OCI-LY3 (cell line): ENCODE results near the gene DNAAF2.

Experiments used
- H2AFZ ChIP-seq: fragments of 200-600, 300-600 bp; shearing (Covaris generic); 2 replicates; pipeline ENCODE4 v1.6.0; 2014; ENCODE audit warnings: antibody characterized with exemption, low read depth, low read length
- H3K27ac ChIP-seq: fragments of 200-600, 300-600 bp; sonication (generic); 2 replicates; pipeline ENCODE4 v1.5.1; 2014; ENCODE audit warnings: mild to moderate bottlenecking, low read length, moderate library complexity, mixed read lengths
- H3K27me3 ChIP-seq: fragments of 200-600, 300-600 bp; sonication (generic); 2 replicates; pipeline ENCODE4 v1.6.1; 2014; ENCODE audit warnings: low read depth, low read length, mixed read lengths
- H3K36me3 ChIP-seq: fragments of 200-600, 300-600 bp; sonication (generic); replicated peaks from 2 replicates; pipeline ENCODE3; 2014; ENCODE audit warnings: low read depth, low read length, mixed read lengths
- H3K4me1 ChIP-seq: fragments of 300-600, 200-600 bp; sonication (generic); 2 replicates; pipeline ENCODE4 v1.6.1; 2014; ENCODE audit warnings: low read length, mixed read lengths
- H3K4me2 ChIP-seq: fragments of 200-600, 300-600 bp; sonication (generic); 2 replicates; pipeline ENCODE4 v1.6.1; 2014; ENCODE audit warnings: low read length, mixed read lengths
- H3K4me3 ChIP-seq: fragments of 300-600, 200-600 bp; sonication (generic); 2 replicates; pipeline ENCODE4 v1.5.1; 2014; ENCODE audit warnings: antibody characterized with exemption, mild to moderate bottlenecking, low read length, moderate library complexity
- H3K79me2 ChIP-seq: fragments of 300-600, 200-600 bp; shearing (Covaris generic); 2 replicates; pipeline ENCODE4 v1.6.1; 2014; ENCODE audit warnings: mild to moderate bottlenecking, low read length, mixed read lengths
- H3K9ac ChIP-seq: fragments of 300-600, 200-600 bp; shearing (Covaris generic); 2 replicates; pipeline ENCODE4 v1.6.0; 2014; ENCODE audit warnings: mild to moderate bottlenecking, low read length, moderate library complexity
- H3K9me3 ChIP-seq: fragments of 200-600, 300-600 bp; shearing (Covaris generic); 2 replicates; pipeline ENCODE4 v1.6.1; 2014; ENCODE audit warnings: low read length, mixed read lengths; ENCODE audit not compliant: insufficient read depth
- H4K20me1 ChIP-seq: fragments of 200-600, 300-600 bp; sonication (generic); 2 replicates; pipeline ENCODE4 v1.6.1; 2016; ENCODE audit warnings: low read length, mixed read lengths; ENCODE audit not compliant: insufficient read depth
- EZH2phosphoT487 ChIP-seq: fragments of 200-600 bp; shearing (Covaris generic); IDR thresholded peaks from 2 replicates; pipeline ENCODE4 v1.6.1; 2018; ENCODE audit warnings: antibody characterized with exemption, mixed run types, low read depth
- TF ChIP-seq, protein P1 (sequence below): fragments of 200-600, 300-600 bp; sonication (generic); IDR thresholded peaks from 2 replicates; pipeline ENCODE4 v1.5.1; 2014; ENCODE audit warnings: antibody characterized with exemption, low read length, low read depth

Gene DNAAF2

DNA sequence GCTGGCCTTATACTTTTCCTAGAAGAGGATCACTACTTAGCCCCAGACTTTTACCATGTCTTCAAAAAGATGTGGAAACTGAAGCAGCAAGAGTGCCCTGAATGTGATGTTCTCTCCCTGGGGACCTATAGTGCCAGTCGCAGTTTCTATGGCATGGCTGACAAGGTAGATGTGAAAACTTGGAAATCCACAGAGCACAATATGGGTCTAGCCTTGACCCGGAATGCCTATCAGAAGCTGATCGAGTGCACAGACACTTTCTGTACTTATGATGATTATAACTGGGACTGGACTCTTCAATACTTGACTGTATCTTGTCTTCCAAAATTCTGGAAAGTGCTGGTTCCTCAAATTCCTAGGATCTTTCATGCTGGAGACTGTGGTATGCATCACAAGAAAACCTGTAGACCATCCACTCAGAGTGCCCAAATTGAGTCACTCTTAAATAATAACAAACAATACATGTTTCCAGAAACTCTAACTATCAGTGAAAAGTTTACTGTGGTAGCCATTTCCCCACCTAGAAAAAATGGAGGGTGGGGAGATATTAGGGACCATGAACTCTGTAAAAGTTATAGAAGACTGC, 12.9 kb downstream of the DNAAF2 start:
- TF ChIP-seq EZH2phosphoT487 = no peak
- TF ChIP-seq, protein P1, sequence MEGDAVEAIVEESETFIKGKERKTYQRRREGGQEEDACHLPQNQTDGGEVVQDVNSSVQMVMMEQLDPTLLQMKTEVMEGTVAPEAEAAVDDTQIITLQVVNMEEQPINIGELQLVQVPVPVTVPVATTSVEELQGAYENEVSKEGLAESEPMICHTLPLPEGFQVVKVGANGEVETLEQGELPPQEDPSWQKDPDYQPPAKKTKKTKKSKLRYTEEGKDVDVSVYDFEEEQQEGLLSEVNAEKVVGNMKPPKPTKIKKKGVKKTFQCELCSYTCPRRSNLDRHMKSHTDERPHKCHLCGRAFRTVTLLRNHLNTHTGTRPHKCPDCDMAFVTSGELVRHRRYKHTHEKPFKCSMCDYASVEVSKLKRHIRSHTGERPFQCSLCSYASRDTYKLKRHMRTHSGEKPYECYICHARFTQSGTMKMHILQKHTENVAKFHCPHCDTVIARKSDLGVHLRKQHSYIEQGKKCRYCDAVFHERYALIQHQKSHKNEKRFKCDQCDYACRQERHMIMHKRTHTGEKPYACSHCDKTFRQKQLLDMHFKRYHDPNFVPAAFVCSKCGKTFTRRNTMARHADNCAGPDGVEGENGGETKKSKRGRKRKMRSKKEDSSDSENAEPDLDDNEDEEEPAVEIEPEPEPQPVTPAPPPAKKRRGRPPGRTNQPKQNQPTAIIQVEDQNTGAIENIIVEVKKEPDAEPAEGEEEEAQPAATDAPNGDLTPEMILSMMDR = no peak
- peak overlapping the region; percentile 88 for H3K4me3 ChIP-seq
- H3K4me1 ChIP-seq = peaks cover 33% of the 10 kb centered on the region
- H3K9me3 ChIP-seq = no peaks in the 10 kb centered on the region
- H3K9ac ChIP-seq = peak overlapping the region; percentile 94
- peak overlapping the region; percentile 96 for H3K4me2 ChIP-seq
- H3K27me3 ChIP-seq = no peaks in the 10 kb centered on the region
- H4K20me1 ChIP-seq = peaks cover 44% of the 10 kb centered on the region
- H2AFZ ChIP-seq = no peak overlapping the region
- H3K27ac ChIP-seq = 0 out of 2 replicates have a peak overlapping the region, but pooled peaks have one; percentile 0
- peaks cover 58% of the 10 kb centered on the region for H3K36me3 ChIP-seq
- peaks cover 99% of the 10 kb centered on the region for H3K79me2 ChIP-seq

DNA sequence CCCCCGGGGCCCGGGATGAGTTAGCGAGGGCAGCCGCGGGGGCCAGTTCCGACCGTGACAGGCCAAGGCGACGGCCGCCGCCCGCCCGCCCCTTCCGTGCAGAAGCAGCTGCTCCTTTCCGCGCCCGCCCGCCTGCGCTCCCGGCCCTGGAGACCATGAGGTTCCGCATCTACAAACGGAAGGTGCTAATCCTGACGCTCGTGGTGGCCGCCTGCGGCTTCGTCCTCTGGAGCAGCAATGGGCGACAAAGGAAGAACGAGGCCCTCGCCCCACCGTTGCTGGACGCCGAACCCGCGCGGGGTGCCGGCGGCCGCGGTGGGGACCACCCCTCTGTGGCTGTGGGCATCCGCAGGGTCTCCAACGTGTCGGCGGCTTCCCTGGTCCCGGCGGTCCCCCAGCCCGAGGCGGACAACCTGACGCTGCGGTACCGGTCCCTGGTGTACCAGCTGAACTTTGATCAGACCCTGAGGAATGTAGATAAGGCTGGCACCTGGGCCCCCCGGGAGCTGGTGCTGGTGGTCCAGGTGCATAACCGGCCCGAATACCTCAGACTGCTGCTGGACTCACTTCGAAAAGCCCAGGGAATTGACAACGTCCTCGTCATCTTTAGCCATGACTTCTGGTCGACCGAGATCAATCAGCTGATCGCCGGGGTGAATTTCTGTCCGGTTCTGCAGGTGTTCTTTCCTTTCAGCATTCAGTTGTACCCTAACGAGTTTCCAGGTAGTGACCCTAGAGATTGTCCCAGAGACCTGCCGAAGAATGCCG, 13.7 kb downstream of the DNAAF2 start:
- Histone ChIP-seq H3K36me3 (peaks cover 57% of the 10 kb centered on the region), H3K79me2 (peaks cover 98% of the 10 kb centered on the region)

DNA sequence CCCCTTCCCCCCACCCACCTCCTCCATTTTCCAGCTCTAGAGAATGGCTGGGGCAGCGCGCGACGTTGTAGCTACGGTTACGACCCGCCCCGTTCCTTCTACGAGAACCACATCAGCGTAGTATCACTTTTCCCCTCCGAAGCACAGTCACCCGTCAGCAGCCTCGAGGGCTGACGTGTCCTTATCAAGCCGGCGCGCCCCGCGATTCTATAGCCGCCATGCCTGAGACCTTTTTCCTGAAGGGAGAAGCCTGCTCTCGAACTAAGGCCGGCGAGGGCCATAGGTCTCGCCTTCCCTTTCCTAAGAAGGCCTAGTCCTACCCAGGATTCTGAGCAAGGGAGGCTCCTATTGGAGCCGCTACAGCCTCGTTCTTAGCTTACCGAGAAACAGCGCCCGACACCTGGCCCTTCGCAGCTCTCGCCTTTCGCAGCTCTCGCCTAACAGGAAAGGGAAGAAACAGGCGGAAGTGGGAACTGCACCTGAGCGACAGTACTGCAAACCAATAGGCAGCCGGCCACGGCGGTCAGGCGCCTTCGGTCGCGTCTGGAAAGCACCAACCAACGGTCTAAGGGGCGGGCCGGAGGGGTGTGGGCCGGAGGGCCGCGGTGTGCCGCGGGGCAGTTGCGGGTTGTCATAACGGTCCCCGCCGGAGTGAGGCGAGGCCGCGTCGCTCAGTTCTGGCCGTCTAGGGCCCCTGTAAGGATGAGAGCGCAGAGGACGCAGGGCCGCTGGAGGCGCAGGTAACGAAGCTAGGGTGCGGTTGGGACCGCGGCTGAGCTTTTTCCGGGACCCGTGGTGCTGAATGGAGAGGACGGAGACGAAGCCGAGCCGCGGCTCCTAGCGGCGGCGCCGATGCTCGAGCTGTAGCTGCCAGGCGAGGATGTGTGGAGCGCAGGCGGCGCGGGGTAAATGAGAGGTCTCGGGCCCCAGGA, 14.6 kb downstream of the DNAAF2 start, which contains the start of the genes MGAT2 and RPL36AL:
Gene MGAT2, plus strand, starts transcription at position 618 of the 932 bp plus-strand sequence. CDS start 470 bp downstream, outside the sequence.
Gene RPL36AL, minus strand, starts transcription at position 445 of the 932 bp plus-strand sequence. CDS start 1,522 bp downstream, outside the sequence.
- Histone ChIP-seq H3K79me2 (peaks cover 95% of the 10 kb centered on the region), H2AFZ (no peak within 1 kb of the TSS), H3K27me3 (no peaks in the 10 kb centered on the region), H3K9ac (peak within 1 kb of the TSS; percentile 94), H3K27ac (peak within 1 kb of the TSS; percentile 89), H3K4me1 (peaks cover 33% of the 10 kb centered on the region), H3K4me2 (peak within 1 kb of the TSS; percentile 96), H3K9me3 (no peaks in the 10 kb centered on the region), H3K36me3 (peaks cover 56% of the 10 kb centered on the region), H3K4me3 (peak within 1 kb of the TSS; percentile 88), H4K20me1 (peaks cover 44% of the 10 kb centered on the region)
- TF ChIP-seq, protein P1 = peak; percentile 21; the same call in 1 of the 2 replicates
- no peak for TF ChIP-seq EZH2phosphoT487

More for the DNA sequence above, 13.7 kb downstream of the DNAAF2 start:
- H3K27me3 ChIP-seq = no peaks in the 10 kb centered on the region
- H3K9me3 ChIP-seq = no peaks in the 10 kb centered on the region
- H3K9ac ChIP-seq = peak overlapping the region; percentile 94
- peak overlapping the region; percentile 88 for H3K4me3 ChIP-seq
- peaks cover 33% of the 10 kb centered on the region for H3K4me1 ChIP-seq
- H3K4me2 ChIP-seq = peak overlapping the region; percentile 96
- TF ChIP-seq, protein P1 = no peak
- no peak for TF ChIP-seq EZH2phosphoT487
- peak overlapping the region; percentile 89 for H3K27ac ChIP-seq
- H4K20me1 ChIP-seq = peaks cover 44% of the 10 kb centered on the region
- no peak overlapping the region for H2AFZ ChIP-seq
